Thyroid gland (tissue), 4 donors: ENCODE data around the gene ATRNL1. TPM values are rescaled to one million over a fixed set of nuclear protein-coding genes. Genes with fewer than 3 reads are reported as not detected.
"Not testable (repeated sequence)": the region's sequence is repeated elsewhere in the genome, so short reads cannot be mapped to it uniquely, and the experiment has no call there.

ENCODE experiments used
- DNase-seq, 2 donors: peaks; one replicate each; pipeline ENCODE4 v3.0.0-alpha.2; 2019
- H3K27ac ChIP-seq, 3 donors: fragments of 200-600 bp; sonication (generic); 1 replicate in 2 of 3; 2 replicates in 1 of 3; pipeline ENCODE4 v1.5.1; 2016 to 2019; ENCODE audit warnings: mild to moderate bottlenecking in 1 of 3, moderate library complexity in 1 of 3
- H3K27me3 ChIP-seq: fragments of 200-600 bp; sonication (generic); one replicate; pipeline ENCODE4 v1.5.1; 2019
- H3K36me3 ChIP-seq, 2 donors: fragments of 200-600 bp; sonication (generic); one replicate each; pipeline ENCODE4 v1.5.1; 2016 to 2019
- H3K4me1 ChIP-seq, 2 donors: fragments of 200-600 bp; sonication (generic); one replicate each; pipeline ENCODE4 v1.5.1; 2017 to 2019
- H3K4me3 ChIP-seq, 3 donors: fragments of 200-600 bp; sonication (generic); replicated peaks in 1 of 3; 1 replicate in 2 of 3; 2 replicates in 1 of 3; pipeline ENCODE4 v1.5.1; 2016; ENCODE audit warnings: mild to moderate bottlenecking in 1 of 3
- H3K9me3 ChIP-seq: fragments of 200-600 bp; sonication (generic); one replicate; pipeline ENCODE4 v1.5.1; 2017
- POLR2A ChIP-seq, 2 donors: fragments of 450-650 bp; IDR thresholded peaks; one replicate each; pipeline ENCODE4 v1.6.1; 2017; ENCODE audit warnings: antibody characterized with exemption in 2 of 2, mild to moderate bottlenecking in 2 of 2, moderate library complexity in 1 of 2
- WGBS, 2 donors: methylation state at CpG; one replicate each; pipeline ENCODE4 v1.1.5; 2017; 5-methylcytosine and 5-hydroxymethylcytosine counted together
- intact Hi-C: fragments of 100-400 bp; cut with DNase I; formaldehyde crosslinking; loops from one replicate; pipeline ENCODE4 v1.15.1; 2023
- total RNA-seq, 4 donors: library from RNA; depleted of rRNA; stranded (reverse); fragments of >200 nt; gene quantifications; one replicate each; pipeline ENCODE4 v1.2.3, GENCODE V29; 2016
- TF ChIP-seq, protein P1 (sequence below), 6 experiments: fragments of 200-600 bp in 3 of 6; fragments of 450-650 bp in 3 of 6; sonication (generic) in 3 of 6; IDR thresholded peaks; one replicate each; pipeline ENCODE4 v1.5.1; 2016 to 2019; ENCODE audit warnings: antibody characterized with exemption in 6 of 6, mild to moderate bottlenecking in 2 of 6, inconsistent platforms in 1 of 6, moderate library complexity in 1 of 6

Gene ATRNL1
- total RNA-seq, 4 donors from 2014 or later = 2.3 to 6.3 (median 3.8) TPM

- Histone ChIP-seq H3K27me3 (no peaks in the 10 kb centered on the region), H3K27ac (no peak overlapping the region), H3K4me3 (no peak overlapping the region), H3K36me3 (no peaks in the 10 kb centered on the region), H3K4me1 (no peaks in the 10 kb centered on the region), H3K9me3 (no peaks in the 10 kb centered on the region)
- no peak for DNase-seq
- 87 to 88% methylated on average over 5 of the region's 5 CpGs for WGBS, 2 donors
- intact Hi-C loops = no loop called here
- TF ChIP-seq POLR2A (IDR thresholded peaks at IDR 0.05) = no peak
- TF ChIP-seq, protein P1, sequence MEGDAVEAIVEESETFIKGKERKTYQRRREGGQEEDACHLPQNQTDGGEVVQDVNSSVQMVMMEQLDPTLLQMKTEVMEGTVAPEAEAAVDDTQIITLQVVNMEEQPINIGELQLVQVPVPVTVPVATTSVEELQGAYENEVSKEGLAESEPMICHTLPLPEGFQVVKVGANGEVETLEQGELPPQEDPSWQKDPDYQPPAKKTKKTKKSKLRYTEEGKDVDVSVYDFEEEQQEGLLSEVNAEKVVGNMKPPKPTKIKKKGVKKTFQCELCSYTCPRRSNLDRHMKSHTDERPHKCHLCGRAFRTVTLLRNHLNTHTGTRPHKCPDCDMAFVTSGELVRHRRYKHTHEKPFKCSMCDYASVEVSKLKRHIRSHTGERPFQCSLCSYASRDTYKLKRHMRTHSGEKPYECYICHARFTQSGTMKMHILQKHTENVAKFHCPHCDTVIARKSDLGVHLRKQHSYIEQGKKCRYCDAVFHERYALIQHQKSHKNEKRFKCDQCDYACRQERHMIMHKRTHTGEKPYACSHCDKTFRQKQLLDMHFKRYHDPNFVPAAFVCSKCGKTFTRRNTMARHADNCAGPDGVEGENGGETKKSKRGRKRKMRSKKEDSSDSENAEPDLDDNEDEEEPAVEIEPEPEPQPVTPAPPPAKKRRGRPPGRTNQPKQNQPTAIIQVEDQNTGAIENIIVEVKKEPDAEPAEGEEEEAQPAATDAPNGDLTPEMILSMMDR (IDR thresholded peaks at IDR 0.05) = no peak
These were observed 432.0 kb downstream of the ATRNL1 start for GRCh38 chr10:115525141-115525540.

DNA sequence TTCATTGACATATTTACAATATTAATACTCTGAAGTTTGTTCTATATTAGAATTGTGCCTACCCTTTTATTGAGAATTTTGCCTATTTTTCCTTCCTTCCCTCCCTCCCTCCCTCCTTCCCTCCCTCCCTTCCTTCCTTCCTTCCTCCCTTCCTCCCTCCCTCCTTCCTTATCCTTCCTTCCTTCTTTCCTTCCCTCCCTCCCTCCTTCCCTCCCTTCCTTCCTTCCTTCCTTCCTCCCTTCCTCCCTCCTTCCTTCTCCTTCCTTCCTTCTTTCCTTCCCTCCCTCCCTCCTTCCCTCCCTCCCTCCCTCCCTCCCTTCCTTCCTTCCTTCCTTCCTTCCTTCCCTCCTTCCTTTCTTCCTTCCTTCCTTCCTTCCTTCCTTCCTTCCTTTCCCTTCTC is 434.5 kb downstream of the ATRNL1 start:
- H3K4me3 ChIP-seq, H3K9me3 ChIP-seq, H3K4me1 ChIP-seq, H3K36me3 ChIP-seq, H3K27ac ChIP-seq, H3K27me3 ChIP-seq, DNase-seq, intact Hi-C loops: not testable (repeated sequence)

- H3K27me3 ChIP-seq, H3K4me3 ChIP-seq, intact Hi-C loops, H3K9me3 ChIP-seq, H3K36me3 ChIP-seq, H3K4me1 ChIP-seq, H3K27ac ChIP-seq, DNase-seq: not testable (repeated sequence)
- 89 to 98% methylated on average over 18 of the region's 18 CpGs for WGBS, 2 donors
These were observed 443.2 kb downstream of the ATRNL1 start for GRCh38 chr10:115536401-115536800.

DNA sequence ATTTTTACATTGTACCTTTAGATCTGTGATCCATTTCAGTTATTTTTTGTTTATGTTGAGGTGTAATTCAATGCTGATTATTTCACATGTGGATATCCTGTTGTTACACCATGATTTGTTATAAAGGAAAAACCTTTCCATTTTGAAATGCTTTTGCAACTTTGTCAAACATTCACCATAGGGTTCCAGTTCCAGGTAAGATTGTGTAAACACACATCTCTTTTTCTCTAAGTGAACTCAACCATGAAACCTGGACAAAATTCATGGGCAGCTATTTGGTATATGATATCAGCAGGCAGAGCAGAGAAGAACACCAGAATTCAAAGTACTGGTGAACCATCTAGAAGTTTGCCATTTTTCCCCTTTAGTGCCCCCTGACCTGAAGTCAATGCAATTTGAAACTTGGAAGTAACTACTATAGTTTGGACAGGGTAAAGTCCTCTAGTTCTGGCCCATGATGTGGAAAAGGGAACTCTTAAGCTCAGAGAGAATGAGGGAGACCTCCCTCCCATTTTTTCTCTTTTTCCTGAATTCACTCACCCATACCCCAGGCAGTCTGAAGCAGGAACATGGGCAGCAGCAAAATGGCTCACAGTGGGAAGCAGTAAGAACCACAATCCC is 446.1 kb downstream of the ATRNL1 start:
- Histone ChIP-seq H3K27me3 (no peaks in the 10 kb centered on the region), H3K36me3 (no peaks in the 10 kb centered on the region), H3K4me3 (no peak overlapping the region), H3K4me1 (no peaks in the 10 kb centered on the region), H3K9me3 (no peaks in the 10 kb centered on the region), H3K27ac (no peak overlapping the region)
- intact Hi-C loops = no loop called here
- DNase-seq = no peak
- TF ChIP-seq POLR2A (IDR thresholded peaks at IDR 0.05) = no peak
- TF ChIP-seq, protein P1 (IDR thresholded peaks at IDR 0.05) = no peak

GRCh38 chr10:115555887-115556402 is 462.8 kb downstream of the ATRNL1 start:
- H3K27ac ChIP-seq = no peak overlapping the region
- H3K4me1 ChIP-seq = no peaks in the 10 kb centered on the region
- intact Hi-C loops = no loop called here
- no peak for TF ChIP-seq POLR2A (IDR thresholded peaks at IDR 0.05)
- TF ChIP-seq, protein P1 (IDR thresholded peaks at IDR 0.05) = no peak
- H3K27me3 ChIP-seq = no peaks in the 10 kb centered on the region
- 59 to 62% methylated on average over 3 of the region's 3 CpGs for WGBS, 2 donors
- DNase-seq = no peak
- H3K4me3 ChIP-seq = no peak overlapping the region
- no peaks in the 10 kb centered on the region for H3K36me3 ChIP-seq
- H3K9me3 ChIP-seq = no peaks in the 10 kb centered on the region

DNA sequence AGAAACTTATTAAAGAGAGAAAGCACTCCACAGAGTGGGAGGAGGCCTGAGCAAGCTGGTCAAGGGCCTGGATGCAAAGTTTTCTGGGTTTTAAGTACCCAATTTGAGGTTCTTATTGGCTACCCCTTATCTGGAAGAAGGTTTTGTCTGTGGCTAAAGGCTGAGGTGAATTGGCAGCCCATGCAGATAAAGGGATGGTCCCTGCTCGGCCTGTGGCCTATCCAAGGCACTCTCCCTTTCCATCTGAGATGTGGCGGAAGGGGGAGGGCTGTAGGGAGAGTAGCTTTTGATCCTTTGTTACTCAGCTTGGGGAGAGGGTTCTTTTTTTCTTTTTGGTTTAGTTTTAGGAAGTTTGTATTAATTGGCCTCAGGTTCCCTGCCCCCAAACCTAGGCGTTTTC is 465.1 kb downstream of the ATRNL1 start:
- no peaks in the 10 kb centered on the region for H3K36me3 ChIP-seq
- H3K9me3 ChIP-seq = no peaks in the 10 kb centered on the region
- DNase-seq = no peak
- no peak for TF ChIP-seq POLR2A (IDR thresholded peaks at IDR 0.05)
- TF ChIP-seq, protein P1 (IDR thresholded peaks at IDR 0.05) = no peak
- H3K27me3 ChIP-seq = no peaks in the 10 kb centered on the region
- H3K4me3 ChIP-seq = no peak overlapping the region
- intact Hi-C loops = no loop called here
- WGBS, 2 donors = 57 to 66% methylated on average over 3 of the region's 3 CpGs
- no peaks in the 10 kb centered on the region for H3K4me1 ChIP-seq
- H3K27ac ChIP-seq = no peak overlapping the region
